PFSK-1 (cell line): ENCODE results near the gene ZGPAT.

Source experiments
- FOXP2 ChIP-seq: optimal IDR thresholded peaks from 2 replicates; pipeline ENCODE3; 2011; ENCODE audit warnings: borderline replicate concordance, control low read depth, inconsistent platforms; ENCODE audit not compliant: insufficient read depth; ENCODE audit errors: extremely low read length, extremely low read depth
- POLR2AphosphoS5 ChIP-seq: IDR thresholded peaks from 2 replicates; pipeline ENCODE4 v1.6.1; 2012; ENCODE audit warnings: low read depth, mild to moderate bottlenecking, control low read depth, low read length, moderate library complexity
- REST ChIP-seq, 2 experiments: IDR thresholded peaks; 2 replicates each; pipeline versions ENCODE4 v1.6.1 to v1.8.0; 2011 to 2012; ENCODE audit warnings: low read depth in 2 of 2, low read length in 2 of 2, control low read depth in 1 of 2, inconsistent platforms in 1 of 2, mild to moderate bottlenecking in 1 of 2, moderate library complexity in 1 of 2; ENCODE audit not compliant: insufficient read depth in 1 of 2
- SIN3A ChIP-seq: IDR thresholded peaks from 2 replicates; pipeline ENCODE4 v1.6.1; 2012; ENCODE audit warnings: mild to moderate bottlenecking, low read length, moderate library complexity, borderline replicate concordance; ENCODE audit not compliant: insufficient read depth
- TAF1 ChIP-seq: IDR thresholded peaks from 2 replicates; pipeline ENCODE4 v1.6.1; 2012; ENCODE audit warnings: low read length, control low read depth, borderline replicate concordance; ENCODE audit not compliant: insufficient read depth

Gene ZGPAT

GRCh38 chr20:63697357-63697867 is 10.4 kb upstream of the ZGPAT start:
- peak; percentile 44; the same call in 1 of the 2 replicates for TF ChIP-seq POLR2AphosphoS5
- no peak for TF ChIP-seq TAF1

GRCh38 chr20:63697868-63698545 is 9.8 kb upstream of the ZGPAT start:
- TF ChIP-seq REST (IDR thresholded peaks at IDR 0.05; ENCODE audit: insufficient read depth in 1 of 2, low read depth in 2 of 2, low read length in 2 of 2) = no peak
- no peak for TF ChIP-seq TAF1
- TF ChIP-seq POLR2AphosphoS5 = no peak
- TF ChIP-seq SIN3A = no peak
- TF ChIP-seq FOXP2 = no peak

GRCh38 chr20:63698739-63699465 is 8.9 kb upstream of the ZGPAT start:
- TF ChIP-seq FOXP2 = no peak
- peak; percentile 49 for TF ChIP-seq POLR2AphosphoS5

GRCh38 chr20:63699466-63700198 is 8.2 kb upstream of the ZGPAT start:
- TF ChIP-seq POLR2AphosphoS5 = no peak
- no peak for TF ChIP-seq SIN3A
- TF ChIP-seq REST (IDR thresholded peaks at IDR 0.05; ENCODE audit: insufficient read depth in 1 of 2, low read depth in 2 of 2, low read length in 2 of 2) = no peak
- no peak for TF ChIP-seq FOXP2
- TF ChIP-seq TAF1 = no peak

- TF ChIP-seq SIN3A = no peak
- no peak for TF ChIP-seq FOXP2
- TF ChIP-seq POLR2AphosphoS5 = no peak; the same call in 1 of the 2 replicates
- no peak for TF ChIP-seq REST (IDR thresholded peaks at IDR 0.05; ENCODE audit: insufficient read depth in 1 of 2, low read depth in 2 of 2, low read length in 2 of 2)
- no peak for TF ChIP-seq TAF1
Measured at GRCh38 chr20:63700199-63701050, 7.4 kb upstream of the ZGPAT start.
